IMR-90 (cell line): ENCODE measurements around the gene CTDP1. TPM values are rescaled to one million over a fixed set of nuclear protein-coding genes. Genes with fewer than 3 reads are reported as not detected.

Experiments used
- ATAC-seq: fragments of 200-7000 bp; cut with Tn5 transposase; 2 replicates; pipeline ENCODE4 v1.9.1; 2020; ENCODE audit warnings: low read depth, mild to moderate bottlenecking, moderate library complexity
- BruUV-seq: library from RNA; stranded (reverse); fragments of 400-500 nt; replicated peaks from 2 replicates; lab custom pipeline; 2021; lab: Mats Ljungman, UMichigan
- CTCF ChIA-PET: fragments of 300-600 bp; formaldehyde crosslinking; extraction: SDS; loops from one replicate; lab custom pipeline; 2021; ENCODE audit warnings: antibody characterized with exemption; lab: Yijun Ruan, JAX
- POLR2A ChIA-PET: fragments of 300-600 bp; sonication (Branson Sonifier 250); formaldehyde crosslinking; loops from one replicate; lab custom pipeline; 2022; ENCODE audit warnings: antibody characterized with exemption; ENCODE audit not compliant: unreplicated experiment; lab: Charles Lee
- DNase-seq: peaks from one replicate; pipeline ENCODE4 v3.0.0; 2013
- H2AFZ ChIP-seq: replicated peaks from 2 replicates; pipeline ENCODE3; 2013; ENCODE audit warnings: low read length, mild to moderate bottlenecking; ENCODE audit not compliant: poor library complexity
- H2AK5ac ChIP-seq: 2 replicates; pipeline ENCODE4 v1.6.1; 2013; ENCODE audit warnings: low read depth, low read length, inconsistent platforms
- H2AK9ac ChIP-seq: replicated peaks from 2 replicates; pipeline ENCODE3; 2013; ENCODE audit warnings: mild to moderate bottlenecking, low read depth, low read length, moderate library complexity; ENCODE audit not compliant: poor library complexity
- H2BK120ac ChIP-seq: 2 replicates; pipeline ENCODE4 v1.6.1; 2013; ENCODE audit warnings: low read depth, low read length, inconsistent platforms
- H2BK15ac ChIP-seq: 3 replicates; pipeline ENCODE4 v1.6.1; 2013; ENCODE audit warnings: low read depth, low read length, inconsistent platforms
- H2BK20ac ChIP-seq: 2 replicates; pipeline ENCODE4 v1.6.1; 2013; ENCODE audit warnings: low read depth, mild to moderate bottlenecking, inconsistent platforms, low read length, moderate library complexity
- H2BK5ac ChIP-seq: 2 replicates; pipeline ENCODE4 v1.6.1; 2013; ENCODE audit warnings: mild to moderate bottlenecking, low read depth, low read length, inconsistent platforms; ENCODE audit not compliant: poor library complexity, severe bottlenecking
- H3K14ac ChIP-seq: replicated peaks from 2 replicates; pipeline ENCODE4 v1.6.1; 2013; ENCODE audit warnings: low read depth, low read length, inconsistent platforms
- H3K18ac ChIP-seq: 2 replicates; pipeline ENCODE4 v1.6.1; 2013; ENCODE audit warnings: low read depth, low read length, control low read depth
- H3K23ac ChIP-seq: 2 replicates; pipeline ENCODE4 v1.6.1; 2013; ENCODE audit warnings: low read depth, low read length, inconsistent platforms
- H3K27ac ChIP-seq: 2 replicates; pipeline ENCODE4 v1.5.1; 2013; ENCODE audit warnings: mild to moderate bottlenecking, control low read depth, low read length; ENCODE audit not compliant: insufficient read depth
- H3K27me3 ChIP-seq: 2 replicates; pipeline ENCODE4 v1.6.1; 2013; ENCODE audit warnings: low read length; ENCODE audit not compliant: control insufficient read depth, insufficient read depth
- H3K36me3 ChIP-seq: 2 replicates; pipeline ENCODE4 v1.6.1; 2013; ENCODE audit warnings: low read length, mixed read lengths; ENCODE audit not compliant: control insufficient read depth, insufficient read depth
- H3K4ac ChIP-seq: 2 replicates; pipeline ENCODE4 v1.6.1; 2013; ENCODE audit warnings: low read depth, low read length, inconsistent platforms
- H3K4me1 ChIP-seq: 2 replicates; pipeline ENCODE4 v1.6.1; 2013; ENCODE audit warnings: low read length, mixed read lengths; ENCODE audit not compliant: control insufficient read depth, insufficient read depth
- H3K4me2 ChIP-seq: 2 replicates; pipeline ENCODE4 v1.6.1; 2013; ENCODE audit warnings: low read depth, mild to moderate bottlenecking, control low read depth, low read length, moderate library complexity
- H3K4me3 ChIP-seq: 2 replicates; pipeline ENCODE4 v1.5.1; 2013; ENCODE audit warnings: low read depth, mild to moderate bottlenecking, control low read depth, low read length, moderate library complexity; ENCODE audit not compliant: insufficient read depth
- H3K56ac ChIP-seq: 2 replicates; pipeline ENCODE4 v1.6.1; 2013; ENCODE audit warnings: low read length, inconsistent platforms; ENCODE audit not compliant: insufficient read depth; ENCODE audit errors: extremely low read depth
- H3K79me1 ChIP-seq, 2 experiments: 2 replicates each; pipeline ENCODE4 v1.6.1; 2013; ENCODE audit warnings: low read length in 2 of 2, inconsistent platforms in 1 of 2, low read depth in 1 of 2
- H3K9ac ChIP-seq: 2 replicates; pipeline ENCODE4 v1.6.1; 2013; ENCODE audit warnings: low read depth, low read length, control low read depth
- H3K9me1 ChIP-seq: 2 replicates; pipeline ENCODE4 v1.6.1; 2013; ENCODE audit warnings: low read length, inconsistent platforms; ENCODE audit not compliant: insufficient read depth
- H3K9me3 ChIP-seq: 2 replicates; pipeline ENCODE4 v1.6.1; 2013; ENCODE audit warnings: low read length; ENCODE audit not compliant: control insufficient read depth, insufficient read depth
- H4K20me1 ChIP-seq: 2 replicates; pipeline ENCODE4 v1.6.1; 2013; ENCODE audit warnings: low read length, inconsistent platforms; ENCODE audit not compliant: insufficient read depth
- H4K5ac ChIP-seq: 2 replicates; pipeline ENCODE4 v1.6.1; 2013; ENCODE audit warnings: mild to moderate bottlenecking, low read depth, low read length, control low read depth
- H4K8ac ChIP-seq, 2 experiments: 2 replicates each; pipeline ENCODE4 v1.6.1; 2013; ENCODE audit warnings: low read depth in 2 of 2, low read length in 2 of 2, control low read depth in 1 of 2, inconsistent platforms in 1 of 2
- H4K91ac ChIP-seq: 2 replicates; pipeline ENCODE4 v1.6.1; 2013; ENCODE audit warnings: low read depth, low read length, inconsistent platforms; ENCODE audit not compliant: insufficient read depth
- CEBPB ChIP-seq: IDR thresholded peaks from 2 replicates; pipeline ENCODE4 v1.6.1; 2012; ENCODE audit warnings: low read depth, low read length, improper control_type of control experiment
- CHD1 ChIP-seq: IDR thresholded peaks from 2 replicates; pipeline ENCODE4 v1.6.1; 2012; ENCODE audit warnings: low read depth, low read length, improper control_type of control experiment
- CTCF ChIP-seq: conservative IDR thresholded peaks from 2 replicates; pipeline ENCODE4 v1.5.1; 2012; ENCODE audit warnings: mild to moderate bottlenecking, low read depth, low read length, improper control_type of control experiment
- FOS ChIP-seq: fragments of 150-350 bp; IDR thresholded peaks from 2 replicates; pipeline ENCODE4 v1.6.1; 2016; ENCODE audit warnings: low read depth, low read length
- MAFK ChIP-seq: IDR thresholded peaks from 2 replicates; pipeline ENCODE4 v1.6.1; 2012; ENCODE audit warnings: low read depth, low read length, improper control_type of control experiment
- NFE2L2 ChIP-seq: fragments of 150-350 bp; IDR thresholded peaks from 2 replicates; pipeline ENCODE4 v1.6.1; 2016; ENCODE audit warnings: low read depth, mild to moderate bottlenecking, low read length
- RAD21 ChIP-seq: IDR thresholded peaks from 2 replicates; pipeline ENCODE4 v1.6.1; 2012; ENCODE audit warnings: low read length, improper control_type of control experiment
- SMC3 ChIP-seq: fragments of 150-350 bp; IDR thresholded peaks from 2 replicates; pipeline ENCODE4 v1.6.1; 2016; ENCODE audit warnings: low read depth, mild to moderate bottlenecking, antibody characterized with exemption, low read length, moderate library complexity
- USF2 ChIP-seq: fragments of 150-350 bp; IDR thresholded peaks from 2 replicates; pipeline ENCODE4 v1.6.1; 2017; ENCODE audit warnings: mild to moderate bottlenecking, antibody characterized with exemption, low read length, low read depth
- WGBS, 2 experiments: methylation state at CpG; one replicate each; pipeline versions ENCODE4 v1.1.5 to v1.1.7; 2013; ENCODE audit warnings: missing lambda C conversion rate in 2 of 2; ENCODE audit not compliant: insufficient read length in 1 of 2; ENCODE audit errors: extremely low coverage in 2 of 2; 5-methylcytosine and 5-hydroxymethylcytosine counted together
- dilution Hi-C: fragments of 300-500 bp; cut with HindIII; formaldehyde crosslinking; loops from one replicate; pipeline ENCODE4 v1.14.3; 2018; ENCODE audit warnings: low sequenced_read_pairs; ENCODE audit not compliant: unreplicated experiment
- in situ Hi-C: fragments of 300-500 bp; cut with MboI; formaldehyde crosslinking; loops from 3 replicates; pipeline ENCODE4 v1.14.3; 2019; ENCODE audit warnings: low sequenced_read_pairs, inconsistent platforms, mixed read lengths
- intact Hi-C: fragments of 100-400 bp; cut with micrococcal nuclease; formaldehyde crosslinking; loops from 2 replicates; pipeline ENCODE4 v1.10.0; 2022
- polyA plus RNA-seq, 3 experiments: library from polyadenylated mRNA; depleted of rRNA; stranded (reverse); fragments of >200 nt; gene quantifications; 2 replicates each; pipeline ENCODE4 v1.2.3, GENCODE V29; 2012; ENCODE audit warnings: low replicate concordance in 1 of 3
- total RNA-seq: library from RNA; depleted of rRNA; stranded (reverse); fragments of >200 nt; gene quantifications from 2 replicates; pipeline ENCODE4 v1.2.3, GENCODE V29; 2012

The CTDP1 gene
- total and polyA plus RNA-seq, 2 of the 4 experiments (the other 2 are of a cell fraction) = 13.4 to 17.6 TPM

GRCh38 chr18:79798346-79798998, 118.9 kb downstream of the CTDP1 start:
- no peaks in the 10 kb centered on the region for H3K9me3 ChIP-seq

More at GRCh38 chr18:79798346-79798998, 118.9 kb downstream of the CTDP1 start:
- no peak overlapping the region for H4K91ac ChIP-seq
- peaks cover 30% of the 10 kb centered on the region for H3K27me3 ChIP-seq
- peaks cover 7% of the 10 kb centered on the region for H3K9me1 ChIP-seq
- H3K36me3 ChIP-seq = no peaks in the 10 kb centered on the region
- no peak overlapping the region for H2BK5ac ChIP-seq
- no peak for DNase-seq
- peak overlapping the region; percentile 69 for H2AFZ ChIP-seq
- no peak overlapping the region for H3K27ac ChIP-seq
- 1% methylated on average over 19 of the region's 78 CpGs; no CpG with 5 or more reads in 1 of the 2 experiments for WGBS, 2 experiments
- peaks cover 4% of the 10 kb centered on the region; the same call in 1 of the 2 replicates for H4K20me1 ChIP-seq
- no peak overlapping the region for H3K4ac ChIP-seq
- H3K9ac ChIP-seq = no peak overlapping the region; the same call in 1 of the 2 replicates
- no peaks in the 10 kb centered on the region for H3K79me1 ChIP-seq
- dilution Hi-C loops = no loop called here
- H4K5ac ChIP-seq = no peak overlapping the region
- no peak overlapping the region for H2BK20ac ChIP-seq
- peaks cover 3% of the 10 kb centered on the region; the same call in 1 of the 2 replicates for H3K4me1 ChIP-seq
- H2BK120ac ChIP-seq = no peak overlapping the region
- CTCF ChIA-PET = interaction anchor here (0.7 kb wide), 1 partner anchor 26 kb away, joined by 3 read pairs; no protein-coding TSS in a partner anchor
- no TSS peak for BruUV-seq
- no peak overlapping the region for H2AK5ac ChIP-seq
- peak overlapping the region; percentile 65; the same call in 1 of the 2 replicates for H3K4me2 ChIP-seq
- no peak overlapping the region for H4K8ac ChIP-seq
- peak; percentile 28 for ATAC-seq
- POLR2A ChIA-PET = no interaction called here
- H3K4me3 ChIP-seq = peak overlapping the region; percentile 42
- no peak overlapping the region for H2BK15ac ChIP-seq
- in situ Hi-C loops = no loop called here
- TF ChIP-seq CEBPB (no peak), FOS (no peak), CHD1 (no peak), MAFK (no peak), CTCF (no peak), USF2 (no peak), RAD21 (no peak), NFE2L2 (no peak), SMC3 (no peak)
- no peak overlapping the region for H3K56ac ChIP-seq
- no peak overlapping the region for H3K18ac ChIP-seq
- no peak overlapping the region for H3K14ac ChIP-seq
- H3K23ac ChIP-seq = no peak overlapping the region
- intact Hi-C loops = loop anchor here (2.0 to 5.0 kb wide), 3 partner anchors 154 to 234 kb away; partner anchors contain the start of gene SLC66A2
- peak overlapping the region; percentile 86 for H2AK9ac ChIP-seq
